Mononuclear cell (primary cell): ENCODE measurements around the gene SERTAD1. TPM values are rescaled to one million over a fixed set of nuclear protein-coding genes. Genes with fewer than 3 reads are reported as not detected.

Source experiments
- H3K27me3 ChIP-seq: 2 replicates; pipeline ENCODE4 v1.6.0; 2011; ENCODE audit warnings: low read length, control low read depth; ENCODE audit not compliant: insufficient read depth
- H3K4me1 ChIP-seq: 2 replicates; pipeline ENCODE4 v1.5.1; 2011; ENCODE audit warnings: mild to moderate bottlenecking, low read length, control low read depth; ENCODE audit not compliant: insufficient read depth
- H3K4me3 ChIP-seq: 2 replicates; pipeline ENCODE4 v1.5.1; 2011; ENCODE audit warnings: mild to moderate bottlenecking, low read length, moderate library complexity
- H3K9me3 ChIP-seq: 2 replicates; pipeline ENCODE4 v1.5.1; 2011; ENCODE audit warnings: low read depth, mild to moderate bottlenecking, control low read depth, low read length
- total RNA-seq: library from RNA; depleted of rRNA; stranded (reverse); fragments of >200 nt; gene quantifications from one replicate; pipeline ENCODE4 v1.2.3, GENCODE V29; 2012

The SERTAD1 gene
- total RNA-seq, 1 donor, result 16.1 TPM

DNA sequence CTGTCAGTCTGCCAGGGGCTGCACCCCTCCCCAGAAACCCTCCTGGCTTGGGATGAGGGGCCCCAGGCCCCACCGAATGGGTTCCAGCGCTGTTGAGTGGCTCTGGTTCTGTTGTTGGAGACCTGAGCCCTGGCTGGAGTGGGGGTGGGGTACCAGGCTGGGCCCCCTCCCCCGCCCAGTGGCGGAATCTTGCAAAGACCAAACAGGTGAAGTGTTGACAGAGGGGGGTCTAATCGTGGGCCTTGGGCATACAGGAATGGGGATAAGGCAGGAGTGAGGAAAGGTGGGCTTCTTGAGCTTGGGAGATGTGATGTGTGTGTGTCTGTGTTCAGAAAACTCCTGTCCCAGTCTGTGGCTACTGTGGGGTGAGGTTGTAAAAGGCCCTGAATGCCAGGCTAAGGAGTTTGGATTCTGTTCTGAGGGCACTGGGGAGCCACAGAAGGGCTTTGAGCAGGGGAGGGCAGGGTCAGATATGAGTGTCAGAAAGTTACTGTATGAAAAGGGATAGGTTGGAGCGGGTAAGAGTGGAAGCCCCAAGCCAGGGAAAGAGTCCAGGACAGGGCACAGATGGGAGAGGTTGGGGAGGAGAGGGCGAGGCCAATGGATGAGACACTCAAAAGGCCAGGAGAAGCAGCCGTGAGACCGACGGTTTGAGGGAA lies 35.6 kb downstream of the SERTAD1 start, which contains the start of gene HIPK4:
HIPK4 (minus strand) TSS at position 98 of the 659 bp plus-strand sequence. CDS start 279 bp downstream, outside the sequence.
- H3K9me3 ChIP-seq, result no peaks in the 10 kb centered on the region
- H3K4me3 ChIP-seq, result no peak within 1 kb of the TSS
- no peaks in the 10 kb centered on the region for H3K4me1 ChIP-seq
- no peaks in the 10 kb centered on the region for H3K27me3 ChIP-seq

DNA sequence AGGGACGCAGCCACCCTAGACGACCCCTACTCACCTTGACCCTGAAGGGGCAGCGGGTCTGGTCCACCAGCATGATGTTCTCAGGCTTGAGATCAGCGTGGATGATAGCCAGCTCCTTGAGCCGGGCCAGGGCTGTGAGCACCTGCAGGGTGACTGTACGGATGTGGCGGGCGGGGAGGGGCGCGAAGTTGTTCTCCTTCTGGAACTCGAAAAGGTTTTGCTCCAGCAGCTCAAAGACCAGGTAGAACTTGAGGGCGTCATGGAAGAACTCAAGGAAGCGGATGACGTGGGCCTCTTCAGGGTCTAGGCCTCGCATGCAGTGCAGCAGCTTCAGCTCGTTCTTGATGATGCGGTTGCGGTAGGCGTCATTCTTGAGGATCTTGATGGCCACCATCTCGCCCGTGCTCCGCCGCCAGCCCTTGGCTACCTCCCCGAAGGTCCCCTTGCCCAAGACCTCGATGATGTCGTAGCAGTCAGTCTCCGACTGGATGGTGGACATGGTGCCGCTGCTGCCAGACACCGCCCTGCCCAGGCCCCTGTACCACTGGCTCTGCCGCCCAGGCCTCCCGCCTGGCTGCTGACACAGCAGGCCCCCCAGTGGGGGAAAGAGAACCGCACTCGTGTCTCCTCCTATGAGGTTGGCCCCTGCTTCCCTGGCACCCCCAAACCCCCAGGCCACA lies 36.2 kb downstream of the SERTAD1 start:
- Histone ChIP-seq H3K27me3 (no peaks in the 10 kb centered on the region), H3K4me3 (no peak overlapping the region), H3K4me1 (no peaks in the 10 kb centered on the region), H3K9me3 (no peaks in the 10 kb centered on the region)

- H3K9me3 ChIP-seq, result no peaks in the 10 kb centered on the region
- no peaks in the 10 kb centered on the region for H3K27me3 ChIP-seq
- no peak overlapping the region for H3K4me3 ChIP-seq
- H3K4me1 ChIP-seq, result no peaks in the 10 kb centered on the region
These were observed 37.3 kb downstream of the SERTAD1 start for GRCh38 chr19:40388481-40388880.

GRCh38 chr19:40387155-40387554 lies 38.6 kb downstream of the SERTAD1 start:
- no peaks in the 10 kb centered on the region for H3K4me1 ChIP-seq
- no peaks in the 10 kb centered on the region for H3K9me3 ChIP-seq
- H3K4me3 ChIP-seq, result no peak overlapping the region
- no peaks in the 10 kb centered on the region for H3K27me3 ChIP-seq

DNA sequence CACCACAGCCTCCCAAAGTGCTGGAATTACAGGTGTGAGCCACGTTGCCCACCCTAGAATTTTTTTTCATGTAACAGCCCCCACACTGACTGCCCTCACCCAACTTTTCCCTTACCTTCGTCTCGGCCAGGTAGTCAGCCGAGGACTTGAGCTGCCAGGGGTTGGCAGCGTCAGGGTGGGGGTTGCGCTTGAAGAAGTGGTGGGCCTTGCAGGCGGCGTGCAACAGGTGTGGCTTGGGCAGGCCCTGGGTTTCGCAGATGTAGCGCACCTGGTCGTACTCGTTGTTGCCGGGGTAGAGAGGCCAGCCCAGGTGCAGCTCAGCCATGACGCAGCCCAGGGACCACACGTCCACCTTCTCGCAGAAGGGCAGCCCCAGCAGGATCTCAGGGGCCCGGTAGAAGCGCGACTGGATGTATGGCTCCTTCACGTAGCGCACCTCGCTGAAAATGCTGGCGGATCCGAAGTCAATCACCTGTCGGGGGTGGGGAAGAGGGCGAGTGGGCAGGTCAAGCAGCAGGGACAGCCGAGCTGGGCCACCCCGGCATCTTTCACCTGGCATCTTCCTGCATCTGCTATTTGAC lies 42.0 kb downstream of the SERTAD1 start:
- H3K4me3 ChIP-seq, result no peak overlapping the region
- no peaks in the 10 kb centered on the region for H3K4me1 ChIP-seq
- no peaks in the 10 kb centered on the region for H3K9me3 ChIP-seq
- no peaks in the 10 kb centered on the region for H3K27me3 ChIP-seq

- H3K4me3 ChIP-seq, result no peak overlapping the region
These were observed 44.5 kb downstream of the SERTAD1 start for GRCh38 chr19:40381321-40381720.

GRCh38 chr19:40380199-40381037 lies 45.4 kb downstream of the SERTAD1 start:
- Histone ChIP-seq H3K4me1 (no peaks in the 10 kb centered on the region), H3K9me3 (no peaks in the 10 kb centered on the region), H3K4me3 (no peak overlapping the region), H3K27me3 (no peaks in the 10 kb centered on the region)

More at GRCh38 chr19:40381321-40381720, 44.5 kb downstream of the SERTAD1 start:
- H3K9me3 ChIP-seq, result no peaks in the 10 kb centered on the region
- H3K4me1 ChIP-seq, result no peaks in the 10 kb centered on the region
- no peaks in the 10 kb centered on the region for H3K27me3 ChIP-seq

- Histone ChIP-seq H3K4me3 (no peak overlapping the region), H3K4me1 (no peaks in the 10 kb centered on the region), H3K9me3 (no peaks in the 10 kb centered on the region), H3K27me3 (no peaks in the 10 kb centered on the region)
These were observed 46.2 kb downstream of the SERTAD1 start for GRCh38 chr19:40379446-40380198.

GRCh38 chr19:40378509-40378908 lies 47.3 kb downstream of the SERTAD1 start:
- Histone ChIP-seq H3K9me3 (no peaks in the 10 kb centered on the region), H3K4me3 (no peak overlapping the region), H3K4me1 (no peaks in the 10 kb centered on the region), H3K27me3 (no peaks in the 10 kb centered on the region)

GRCh38 chr19:40377876-40378385 lies 47.9 kb downstream of the SERTAD1 start:
- H3K9me3 ChIP-seq, result no peaks in the 10 kb centered on the region
- H3K27me3 ChIP-seq, result no peaks in the 10 kb centered on the region
- peaks cover 1% of the 10 kb centered on the region for H3K4me1 ChIP-seq

GRCh38 chr19:40376286-40376862 lies 49.4 kb downstream of the SERTAD1 start:
- no peaks in the 10 kb centered on the region for H3K9me3 ChIP-seq
- no peaks in the 10 kb centered on the region for H3K27me3 ChIP-seq
- no peak overlapping the region for H3K4me3 ChIP-seq
- peaks cover 10% of the 10 kb centered on the region for H3K4me1 ChIP-seq

More at GRCh38 chr19:40377876-40378385, 47.9 kb downstream of the SERTAD1 start:
- no peak overlapping the region for H3K4me3 ChIP-seq

- H3K9me3 ChIP-seq, result no peaks in the 10 kb centered on the region
- no peaks in the 10 kb centered on the region for H3K27me3 ChIP-seq
- H3K4me1 ChIP-seq, result peaks cover 10% of the 10 kb centered on the region
- H3K4me3 ChIP-seq, result no peak overlapping the region
These were observed 51.7 kb downstream of the SERTAD1 start for GRCh38 chr19:40374084-40374483.

DNA sequence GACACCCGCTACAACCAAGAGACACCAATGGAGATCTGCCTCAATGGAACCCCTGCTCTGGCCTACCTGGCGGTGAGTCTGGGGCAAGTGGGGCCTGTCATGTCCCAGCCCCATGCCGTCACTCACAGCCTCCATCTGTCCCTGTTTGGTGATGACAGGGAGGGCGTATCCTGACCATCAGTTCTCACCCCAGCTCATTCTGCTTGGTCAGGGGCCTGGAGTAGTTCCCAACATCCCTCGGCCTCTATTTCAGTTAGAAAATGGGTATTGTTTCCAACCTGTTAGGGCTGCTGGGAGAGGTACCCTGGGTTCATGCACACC lies 54.0 kb downstream of the SERTAD1 start:
- peaks cover 13% of the 10 kb centered on the region for H3K4me1 ChIP-seq
- H3K27me3 ChIP-seq, result no peaks in the 10 kb centered on the region
- no peak overlapping the region for H3K4me3 ChIP-seq
- H3K9me3 ChIP-seq, result no peaks in the 10 kb centered on the region
